HepG2 (cell line): ENCODE measurements around the gene UVSSA. TPM values are rescaled to one million over a fixed set of nuclear protein-coding genes. Genes with fewer than 3 reads are reported as not detected.

Source experiments
- SMYD3 ChIP-seq: sonication (generic); formaldehyde crosslinking; IDR thresholded peaks from 2 replicates; pipeline ENCODE4 v1.8.1; 2023; ENCODE audit warnings: mild to moderate bottlenecking, missing genetic modification reagents
- polyA plus RNA-seq, 8 experiments: library from polyadenylated mRNA; depleted of rRNA in 3 of 8; stranded (reverse) in 7 of 8; unstranded in 1 of 8; fragments of >200 nt; fragmentation: Illumina TruSeq in 4 of 8; extraction: Trizol in 4 of 8; gene quantifications; 2 replicates each; pipeline versions ENCODE4 v1.2.1 to v1.2.3, GENCODE V29; 2011 to 2016; ENCODE audit warnings: low read depth in 4 of 8, missing spikeins in 1 of 8, mixed read lengths in 1 of 8; ENCODE audit not compliant: insufficient read depth in 1 of 8
- total RNA-seq, 5 experiments: library from RNA; depleted of rRNA; stranded (reverse); fragments of >200 nt; fragmentation: Illumina TruSeq; extraction: Trizol; gene quantifications; 2 replicates each; pipeline ENCODE4 v1.2.3, GENCODE V29; 2016; ENCODE audit warnings: low read depth in 1 of 5
- TF ChIP-seq, protein P1 (sequence below): sonication (generic); formaldehyde crosslinking; IDR thresholded peaks from 2 replicates; pipeline ENCODE4 v1.4.0; 2020; ENCODE audit warnings: missing genetic modification reagents, borderline replicate concordance
- TF ChIP-seq, protein P2 (sequence below): sonication (generic); formaldehyde crosslinking; IDR thresholded peaks from 2 replicates; pipeline ENCODE4 v1.5.0; 2020; ENCODE audit warnings: mild to moderate bottlenecking, missing genetic modification reagents, borderline replicate concordance
- TF ChIP-seq, protein P3 (sequence below): sonication (generic); formaldehyde crosslinking; IDR thresholded peaks from 2 replicates; pipeline ENCODE4 v1.9.0; 2021; ENCODE audit warnings: missing genetic modification reagents, mild to moderate bottlenecking, borderline replicate concordance

The UVSSA gene
- total and polyA plus RNA-seq, 2 of the 13 experiments (the other 11 are each of a cell fraction or from before 2014, with no cell fraction given): 4.6 to 8.4 TPM

DNA sequence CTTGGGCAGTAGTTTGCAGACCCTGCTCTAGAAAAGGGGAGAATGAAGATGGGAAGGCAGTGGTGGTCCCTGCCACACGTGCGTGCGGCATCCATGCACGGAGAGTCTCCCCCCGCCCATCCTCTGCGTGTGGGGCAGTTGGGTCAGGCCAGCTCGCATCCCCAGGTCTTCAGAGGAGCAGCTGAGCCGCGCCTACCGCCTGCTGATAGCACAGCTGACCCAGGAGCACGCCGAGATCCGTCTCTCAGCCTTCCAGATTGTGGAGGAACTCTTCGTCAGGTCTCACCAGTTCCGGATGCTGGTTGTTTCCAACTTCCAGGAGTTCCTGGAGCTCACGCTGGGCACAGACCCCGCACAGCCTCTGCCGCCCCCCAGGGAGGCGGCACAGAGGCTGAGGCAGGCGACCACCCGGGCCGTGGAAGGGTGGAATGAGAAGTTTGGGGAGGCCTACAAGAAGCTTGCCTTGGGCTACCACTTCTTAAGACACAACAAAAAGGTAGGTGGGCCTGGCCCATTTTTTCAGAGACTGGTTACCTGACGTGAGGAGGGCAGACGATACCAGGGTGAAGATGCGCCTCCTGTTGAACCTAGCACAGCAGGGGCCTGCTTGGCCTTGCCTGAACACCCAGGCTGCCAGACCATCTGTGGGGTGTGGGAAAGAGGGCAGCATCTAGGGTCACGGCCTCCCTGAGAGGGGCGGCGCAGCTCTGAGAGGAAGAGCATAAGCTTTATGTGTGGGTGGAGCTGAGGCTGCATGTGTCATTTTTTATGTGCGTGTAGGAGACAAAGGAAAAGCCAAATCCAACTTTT, 2.6 kb downstream of the UVSSA start (continued):
- TF ChIP-seq, protein P1, sequence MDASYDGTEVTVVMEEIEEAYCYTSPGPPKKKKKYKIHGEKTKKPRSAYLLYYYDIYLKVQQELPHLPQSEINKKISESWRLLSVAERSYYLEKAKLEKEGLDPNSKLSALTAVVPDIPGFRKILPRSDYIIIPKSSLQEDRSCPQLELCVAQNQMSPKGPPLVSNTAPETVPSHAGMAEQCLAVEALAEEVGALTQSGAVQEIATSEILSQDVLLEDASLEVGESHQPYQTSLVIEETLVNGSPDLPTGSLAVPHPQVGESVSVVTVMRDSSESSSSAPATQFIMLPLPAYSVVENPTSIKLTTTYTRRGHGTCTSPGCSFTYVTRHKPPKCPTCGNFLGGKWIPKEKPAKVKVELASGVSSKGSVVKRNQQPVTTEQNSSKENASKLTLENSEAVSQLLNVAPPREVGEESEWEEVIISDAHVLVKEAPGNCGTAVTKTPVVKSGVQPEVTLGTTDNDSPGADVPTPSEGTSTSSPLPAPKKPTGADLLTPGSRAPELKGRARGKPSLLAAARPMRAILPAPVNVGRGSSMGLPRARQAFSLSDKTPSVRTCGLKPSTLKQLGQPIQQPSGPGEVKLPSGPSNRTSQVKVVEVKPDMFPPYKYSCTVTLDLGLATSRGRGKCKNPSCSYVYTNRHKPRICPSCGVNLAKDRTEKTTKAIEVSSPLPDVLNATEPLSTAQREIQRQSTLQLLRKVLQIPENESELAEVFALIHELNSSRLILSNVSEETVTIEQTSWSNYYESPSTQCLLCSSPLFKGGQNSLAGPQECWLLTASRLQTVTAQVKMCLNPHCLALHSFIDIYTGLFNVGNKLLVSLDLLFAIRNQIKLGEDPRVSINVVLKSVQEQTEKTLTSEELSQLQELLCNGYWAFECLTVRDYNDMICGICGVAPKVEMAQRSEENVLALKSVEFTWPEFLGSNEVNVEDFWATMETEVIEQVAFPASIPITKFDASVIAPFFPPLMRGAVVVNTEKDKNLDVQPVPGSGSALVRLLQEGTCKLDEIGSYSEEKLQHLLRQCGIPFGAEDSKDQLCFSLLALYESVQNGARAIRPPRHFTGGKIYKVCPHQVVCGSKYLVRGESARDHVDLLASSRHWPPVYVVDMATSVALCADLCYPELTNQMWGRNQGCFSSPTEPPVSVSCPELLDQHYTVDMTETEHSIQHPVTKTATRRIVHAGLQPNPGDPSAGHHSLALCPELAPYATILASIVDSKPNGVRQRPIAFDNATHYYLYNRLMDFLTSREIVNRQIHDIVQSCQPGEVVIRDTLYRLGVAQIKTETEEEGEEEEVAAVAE (CRISPR knock-in tag): no peak
- TF ChIP-seq, protein P2, sequence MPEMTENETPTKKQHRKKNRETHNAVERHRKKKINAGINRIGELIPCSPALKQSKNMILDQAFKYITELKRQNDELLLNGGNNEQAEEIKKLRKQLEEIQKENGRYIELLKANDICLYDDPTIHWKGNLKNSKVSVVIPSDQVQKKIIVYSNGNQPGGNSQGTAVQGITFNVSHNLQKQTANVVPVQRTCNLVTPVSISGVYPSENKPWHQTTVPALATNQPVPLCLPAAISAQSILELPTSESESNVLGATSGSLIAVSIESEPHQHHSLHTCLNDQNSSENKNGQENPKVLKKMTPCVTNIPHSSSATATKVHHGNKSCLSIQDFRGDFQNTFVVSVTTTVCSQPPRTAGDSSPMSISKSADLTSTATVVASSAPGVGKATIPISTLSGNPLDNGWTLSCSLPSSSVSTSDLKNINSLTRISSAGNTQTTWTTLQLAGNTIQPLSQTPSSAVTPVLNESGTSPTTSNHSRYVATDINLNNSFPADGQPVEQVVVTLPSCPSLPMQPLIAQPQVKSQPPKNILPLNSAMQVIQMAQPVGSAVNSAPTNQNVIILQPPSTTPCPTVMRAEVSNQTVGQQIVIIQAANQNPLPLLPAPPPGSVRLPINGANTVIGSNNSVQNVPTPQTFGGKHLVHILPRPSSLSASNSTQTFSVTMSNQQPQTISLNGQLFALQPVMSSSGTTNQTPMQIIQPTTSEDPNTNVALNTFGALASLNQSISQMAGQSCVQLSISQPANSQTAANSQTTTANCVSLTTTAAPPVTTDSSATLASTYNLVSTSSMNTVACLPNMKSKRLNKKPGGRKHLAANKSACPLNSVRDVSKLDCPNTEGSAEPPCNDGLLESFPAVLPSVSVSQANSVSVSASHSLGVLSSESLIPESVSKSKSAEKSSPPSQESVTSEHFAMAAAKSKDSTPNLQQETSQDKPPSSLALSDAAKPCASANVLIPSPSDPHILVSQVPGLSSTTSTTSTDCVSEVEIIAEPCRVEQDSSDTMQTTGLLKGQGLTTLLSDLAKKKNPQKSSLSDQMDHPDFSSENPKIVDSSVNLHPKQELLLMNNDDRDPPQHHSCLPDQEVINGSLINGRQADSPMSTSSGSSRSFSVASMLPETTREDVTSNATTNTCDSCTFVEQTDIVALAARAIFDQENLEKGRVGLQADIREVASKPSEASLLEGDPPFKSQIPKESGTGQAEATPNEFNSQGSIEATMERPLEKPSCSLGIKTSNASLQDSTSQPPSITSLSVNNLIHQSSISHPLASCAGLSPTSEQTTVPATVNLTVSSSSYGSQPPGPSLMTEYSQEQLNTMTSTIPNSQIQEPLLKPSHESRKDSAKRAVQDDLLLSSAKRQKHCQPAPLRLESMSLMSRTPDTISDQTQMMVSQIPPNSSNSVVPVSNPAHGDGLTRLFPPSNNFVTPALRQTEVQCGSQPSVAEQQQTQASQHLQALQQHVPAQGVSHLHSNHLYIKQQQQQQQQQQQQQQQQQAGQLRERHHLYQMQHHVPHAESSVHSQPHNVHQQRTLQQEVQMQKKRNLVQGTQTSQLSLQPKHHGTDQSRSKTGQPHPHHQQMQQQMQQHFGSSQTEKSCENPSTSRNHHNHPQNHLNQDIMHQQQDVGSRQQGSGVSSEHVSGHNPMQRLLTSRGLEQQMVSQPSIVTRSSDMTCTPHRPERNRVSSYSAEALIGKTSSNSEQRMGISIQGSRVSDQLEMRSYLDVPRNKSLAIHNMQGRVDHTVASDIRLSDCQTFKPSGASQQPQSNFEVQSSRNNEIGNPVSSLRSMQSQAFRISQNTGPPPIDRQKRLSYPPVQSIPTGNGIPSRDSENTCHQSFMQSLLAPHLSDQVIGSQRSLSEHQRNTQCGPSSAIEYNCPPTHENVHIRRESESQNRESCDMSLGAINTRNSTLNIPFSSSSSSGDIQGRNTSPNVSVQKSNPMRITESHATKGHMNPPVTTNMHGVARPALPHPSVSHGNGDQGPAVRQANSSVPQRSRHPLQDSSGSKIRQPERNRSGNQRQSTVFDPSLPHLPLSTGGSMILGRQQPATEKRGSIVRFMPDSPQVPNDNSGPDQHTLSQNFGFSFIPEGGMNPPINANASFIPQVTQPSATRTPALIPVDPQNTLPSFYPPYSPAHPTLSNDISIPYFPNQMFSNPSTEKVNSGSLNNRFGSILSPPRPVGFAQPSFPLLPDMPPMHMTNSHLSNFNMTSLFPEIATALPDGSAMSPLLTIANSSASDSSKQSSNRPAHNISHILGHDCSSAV (CRISPR knock-in tag): no peak
- TF ChIP-seq, protein P3, sequence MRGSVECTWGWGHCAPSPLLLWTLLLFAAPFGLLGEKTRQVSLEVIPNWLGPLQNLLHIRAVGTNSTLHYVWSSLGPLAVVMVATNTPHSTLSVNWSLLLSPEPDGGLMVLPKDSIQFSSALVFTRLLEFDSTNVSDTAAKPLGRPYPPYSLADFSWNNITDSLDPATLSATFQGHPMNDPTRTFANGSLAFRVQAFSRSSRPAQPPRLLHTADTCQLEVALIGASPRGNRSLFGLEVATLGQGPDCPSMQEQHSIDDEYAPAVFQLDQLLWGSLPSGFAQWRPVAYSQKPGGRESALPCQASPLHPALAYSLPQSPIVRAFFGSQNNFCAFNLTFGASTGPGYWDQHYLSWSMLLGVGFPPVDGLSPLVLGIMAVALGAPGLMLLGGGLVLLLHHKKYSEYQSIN (CRISPR knock-in tag): no peak
- no peak for TF ChIP-seq SMYD3
- TF ChIP-seq, all 625 proteins: peak for 0
